Measurements from ENCODE around the gene PHAF1. TPM values are rescaled to one million over a fixed set of nuclear protein-coding genes. Genes with fewer than 3 reads are reported as not detected.

The PHAF1 gene
- total and polyA plus RNA-seq, 2 of the 13 experiments (the other 11 are each of a cell fraction or from before 2014, with no cell fraction given), result 48.3 to 174 TPM

DNA sequence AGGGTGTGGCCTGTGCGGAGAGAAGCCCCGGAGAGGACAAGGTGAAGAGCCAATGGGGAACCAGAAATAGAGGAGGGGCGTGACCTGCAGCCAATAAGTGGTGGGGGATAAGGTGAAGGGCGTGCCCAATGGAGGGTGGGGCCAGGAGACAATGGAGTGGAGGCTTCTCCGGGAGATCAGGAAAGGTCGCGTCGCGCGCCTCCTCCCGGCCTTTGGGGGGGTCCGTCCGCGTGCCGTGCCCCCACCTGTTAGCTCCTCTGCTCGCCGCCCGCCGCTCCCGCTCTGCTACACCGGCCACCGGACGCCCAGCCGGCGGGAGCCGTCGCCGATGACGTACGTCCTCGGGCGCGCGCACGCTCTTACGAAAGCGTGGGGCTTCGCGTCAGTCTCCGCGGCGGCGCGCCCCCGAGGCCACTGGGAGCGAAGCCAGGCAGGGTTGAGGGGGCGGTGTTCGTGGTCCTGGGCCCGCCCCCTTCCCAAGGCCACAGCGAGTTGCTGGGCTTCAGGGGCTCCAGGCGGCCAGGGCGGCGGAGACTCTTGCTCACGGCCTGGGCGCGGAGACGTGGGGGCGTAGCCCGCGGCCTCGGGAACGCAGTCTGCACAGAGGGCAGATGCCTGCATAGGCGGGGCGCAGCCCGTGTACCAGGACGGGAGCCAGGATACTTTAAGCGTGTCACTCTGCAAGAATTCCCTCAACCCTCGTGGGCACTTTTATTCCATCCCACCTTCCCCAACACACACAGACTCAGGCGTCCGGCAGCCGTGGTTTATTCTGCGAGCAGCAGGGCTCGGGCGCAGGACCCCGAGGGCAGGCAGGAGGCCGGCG lies 74.1 kb downstream of the PHAF1 start, which contains the start of gene MATCAP1 (continued):
- TF ChIP-seq PRDM15 (CRISPR knock-in tag; IDR thresholded peaks at IDR 0.05) (no peak), MAFF (IDR thresholded peaks at IDR 0.05; ENCODE audit: low read depth, low read length) (no peak), ZFP62 (CRISPR knock-in tag; IDR thresholded peaks at IDR 0.05) (no peak), KAT2B (IDR thresholded peaks at IDR 0.05; ENCODE audit: borderline replicate concordance, low read depth, low read length) (no peak), MLLT10 (CRISPR knock-in tag; IDR thresholded peaks at IDR 0.05) (no peak), ZBTB34 (CRISPR knock-in tag; IDR thresholded peaks at IDR 0.05) (0 out of 2 replicates have a peak, but pooled peaks have one; percentile 49), GZF1 (CRISPR knock-in tag; IDR thresholded peaks at IDR 0.05) (0 out of 2 replicates have a peak, but pooled peaks have one; percentile 41), HNF4A (CRISPR knock-in tag; IDR thresholded peaks at IDR 0.05) (no peak), CENPBD1 (CRISPR knock-in tag; IDR thresholded peaks at IDR 0.05; ENCODE audit: borderline replicate concordance, low read depth) (no peak), ZSCAN21 (CRISPR knock-in tag; IDR thresholded peaks at IDR 0.05; ENCODE audit: borderline replicate concordance) (peak; percentile 38; the same call in 1 of the 2 replicates), ETV5 (CRISPR knock-in tag; IDR thresholded peaks at IDR 0.05; ENCODE audit: borderline replicate concordance) (peak; percentile 40; the same call in 1 of the 2 replicates), KDM4B (CRISPR knock-in tag; IDR thresholded peaks at IDR 0.05) (0 out of 2 replicates have a peak, but pooled peaks have one; percentile 25), ISX (CRISPR knock-in tag; conservative IDR thresholded peaks at IDR 0.05) (no peak)
- TF ChIP-seq, protein P1, sequence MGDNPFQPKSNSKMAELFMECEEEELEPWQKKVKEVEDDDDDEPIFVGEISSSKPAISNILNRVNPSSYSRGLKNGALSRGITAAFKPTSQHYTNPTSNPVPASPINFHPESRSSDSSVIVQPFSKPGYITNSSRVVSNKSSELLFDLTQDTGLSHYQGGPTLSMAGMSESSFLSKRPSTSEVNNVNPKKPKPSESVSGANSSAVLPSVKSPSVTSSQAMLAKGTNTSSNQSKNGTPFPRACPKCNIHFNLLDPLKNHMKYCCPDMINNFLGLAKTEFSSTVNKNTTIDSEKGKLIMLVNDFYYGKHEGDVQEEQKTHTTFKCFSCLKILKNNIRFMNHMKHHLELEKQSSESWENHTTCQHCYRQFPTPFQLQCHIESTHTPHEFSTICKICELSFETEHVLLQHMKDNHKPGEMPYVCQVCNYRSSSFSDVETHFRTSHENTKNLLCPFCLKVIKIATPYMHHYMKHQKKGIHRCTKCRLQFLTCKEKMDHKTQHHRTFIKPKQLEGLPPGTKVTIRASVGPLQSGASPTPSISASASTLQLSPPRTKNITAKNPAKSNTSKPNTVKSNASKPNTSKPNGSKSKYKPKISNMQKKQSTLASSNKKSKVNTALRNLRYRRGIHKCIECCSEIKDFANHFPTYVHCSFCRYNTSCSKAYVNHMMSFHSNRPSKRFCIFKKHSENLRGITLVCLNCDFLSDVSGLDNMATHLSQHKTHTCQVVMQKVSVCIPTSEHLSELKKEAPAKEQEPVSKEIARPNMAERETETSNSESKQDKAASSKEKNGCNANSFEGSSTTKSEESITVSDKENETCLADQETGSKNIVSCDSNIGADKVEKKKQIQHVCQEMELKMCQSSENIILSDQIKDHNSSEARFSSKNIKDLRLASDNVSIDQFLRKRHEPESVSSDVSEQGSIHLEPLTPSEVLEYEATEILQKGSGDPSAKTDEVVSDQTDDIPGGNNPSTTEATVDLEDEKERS (CRISPR knock-in tag; IDR thresholded peaks at IDR 0.05), result 0 out of 2 replicates have a peak, but pooled peaks have one; percentile 57
- TF ChIP-seq, protein P2, sequence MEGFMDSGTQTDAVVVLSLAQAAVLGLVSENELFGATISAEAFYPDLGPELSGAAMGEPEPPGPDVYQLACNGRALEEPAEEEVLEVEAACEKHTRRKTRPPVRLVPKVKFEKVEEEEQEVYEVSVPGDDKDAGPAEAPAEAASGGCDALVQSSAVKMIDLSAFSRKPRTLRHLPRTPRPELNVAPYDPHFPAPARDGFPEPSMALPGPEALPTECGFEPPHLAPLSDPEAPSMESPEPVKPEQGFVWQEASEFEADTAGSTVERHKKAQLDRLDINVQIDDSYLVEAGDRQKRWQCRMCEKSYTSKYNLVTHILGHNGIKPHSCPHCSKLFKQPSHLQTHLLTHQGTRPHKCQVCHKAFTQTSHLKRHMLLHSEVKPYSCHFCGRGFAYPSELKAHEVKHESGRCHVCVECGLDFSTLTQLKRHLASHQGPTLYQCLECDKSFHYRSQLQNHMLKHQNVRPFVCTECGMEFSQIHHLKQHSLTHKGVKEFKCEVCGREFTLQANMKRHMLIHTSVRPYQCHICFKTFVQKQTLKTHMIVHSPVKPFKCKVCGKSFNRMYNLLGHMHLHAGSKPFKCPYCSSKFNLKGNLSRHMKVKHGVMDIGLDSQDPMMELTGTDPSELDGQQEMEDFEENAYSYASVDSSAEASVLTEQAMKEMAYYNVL (CRISPR knock-in tag; IDR thresholded peaks at IDR 0.05; ENCODE audit: borderline replicate concordance), result no peak
- TF ChIP-seq, protein P3, sequence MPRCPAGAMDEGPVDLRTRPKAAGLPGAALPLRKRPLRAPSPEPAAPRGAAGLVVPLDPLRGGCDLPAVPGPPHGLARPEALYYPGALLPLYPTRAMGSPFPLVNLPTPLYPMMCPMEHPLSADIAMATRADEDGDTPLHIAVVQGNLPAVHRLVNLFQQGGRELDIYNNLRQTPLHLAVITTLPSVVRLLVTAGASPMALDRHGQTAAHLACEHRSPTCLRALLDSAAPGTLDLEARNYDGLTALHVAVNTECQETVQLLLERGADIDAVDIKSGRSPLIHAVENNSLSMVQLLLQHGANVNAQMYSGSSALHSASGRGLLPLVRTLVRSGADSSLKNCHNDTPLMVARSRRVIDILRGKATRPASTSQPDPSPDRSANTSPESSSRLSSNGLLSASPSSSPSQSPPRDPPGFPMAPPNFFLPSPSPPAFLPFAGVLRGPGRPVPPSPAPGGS (CRISPR knock-in tag; IDR thresholded peaks at IDR 0.05), result peak; percentile 85

Data from HepG2 (cell line).